Parathyroid adenoma (tissue), 2 donors: Measurements from ENCODE around the gene SAPCD1.

ENCODE experiments used
- H2AFZ ChIP-seq: fragments of 300-600 bp; sonication (generic); one replicate; pipeline ENCODE4 v1.7.0; 2017; ENCODE audit warnings: antibody characterized with exemption, mild to moderate bottlenecking
- H3K27ac ChIP-seq: fragments of 300-600 bp; sonication (generic); one replicate; pipeline ENCODE4 v1.7.0; 2017
- H3K27me3 ChIP-seq: fragments of 300-600 bp; sonication (generic); one replicate; pipeline ENCODE4 v1.7.0; 2017; ENCODE audit warnings: low read length; ENCODE audit not compliant: control insufficient read depth, insufficient read depth
- H3K36me3 ChIP-seq: fragments of 300-600 bp; sonication (generic); one replicate; pipeline ENCODE4 v1.7.0; 2017; ENCODE audit warnings: low read length; ENCODE audit not compliant: control insufficient read depth, insufficient read depth
- H3K4me1 ChIP-seq: fragments of 300-600 bp; sonication (generic); one replicate; pipeline ENCODE4 v1.7.0; 2017; ENCODE audit warnings: control low read depth
- H3K4me2 ChIP-seq: fragments of 300-600 bp; sonication (generic); one replicate; pipeline ENCODE4 v1.7.0; 2017; ENCODE audit warnings: low read length
- H3K4me3 ChIP-seq: fragments of 300-600 bp; sonication (generic); one replicate; pipeline ENCODE4 v1.7.0; 2017; ENCODE audit warnings: low read depth, low read length
- H3K79me2 ChIP-seq: fragments of 300-600 bp; sonication (generic); one replicate; pipeline ENCODE4 v1.7.0; 2017; ENCODE audit warnings: control low read depth
- H3K9ac ChIP-seq: fragments of 300-600 bp; sonication (generic); one replicate; pipeline ENCODE4 v1.7.0; 2017; ENCODE audit warnings: mild to moderate bottlenecking
- H3K9me3 ChIP-seq: fragments of 300-600 bp; sonication (generic); one replicate; pipeline ENCODE4 v1.7.0; 2017; ENCODE audit warnings: low read length; ENCODE audit not compliant: control insufficient read depth
- TF ChIP-seq, protein P1 (sequence below): fragments of 300-600 bp; sonication (generic); IDR thresholded peaks from one replicate; pipeline ENCODE4 v1.7.0; 2017; ENCODE audit warnings: antibody characterized with exemption, mild to moderate bottlenecking
- donor health status: primary hyperparathyroidism.

Gene SAPCD1

DNA sequence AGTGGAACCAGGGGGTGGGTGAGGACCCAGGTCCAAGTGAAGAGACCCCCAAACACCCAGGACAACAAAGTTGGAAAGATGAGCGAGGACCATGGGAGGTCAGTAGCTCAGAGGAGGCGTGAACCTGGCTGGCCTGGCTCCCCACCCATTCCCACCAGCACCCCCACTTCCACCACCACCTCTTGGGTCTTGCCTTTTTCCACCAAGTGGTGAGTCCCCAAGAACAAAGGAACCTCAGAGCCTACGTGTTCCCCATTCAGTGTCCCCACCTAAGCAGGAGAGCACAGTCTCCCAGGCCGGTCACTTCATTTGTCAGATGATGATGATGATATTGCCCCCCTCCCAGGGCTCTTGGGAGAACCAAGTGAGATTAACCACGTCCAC is 15.2 kb downstream of the SAPCD1 start:
- Histone ChIP-seq H3K4me2 (no peak overlapping the region), H2AFZ (no peak overlapping the region), H3K4me3 (no peak overlapping the region), H3K36me3 (no peaks in the 10 kb centered on the region), H3K9me3 (no peaks in the 10 kb centered on the region), H3K27ac (no peak overlapping the region), H3K4me1 (peaks cover 13% of the 10 kb centered on the region), H3K9ac (no peak overlapping the region), H3K27me3 (no peaks in the 10 kb centered on the region), H3K79me2 (peaks cover 2% of the 10 kb centered on the region)
- TF ChIP-seq, protein P1, sequence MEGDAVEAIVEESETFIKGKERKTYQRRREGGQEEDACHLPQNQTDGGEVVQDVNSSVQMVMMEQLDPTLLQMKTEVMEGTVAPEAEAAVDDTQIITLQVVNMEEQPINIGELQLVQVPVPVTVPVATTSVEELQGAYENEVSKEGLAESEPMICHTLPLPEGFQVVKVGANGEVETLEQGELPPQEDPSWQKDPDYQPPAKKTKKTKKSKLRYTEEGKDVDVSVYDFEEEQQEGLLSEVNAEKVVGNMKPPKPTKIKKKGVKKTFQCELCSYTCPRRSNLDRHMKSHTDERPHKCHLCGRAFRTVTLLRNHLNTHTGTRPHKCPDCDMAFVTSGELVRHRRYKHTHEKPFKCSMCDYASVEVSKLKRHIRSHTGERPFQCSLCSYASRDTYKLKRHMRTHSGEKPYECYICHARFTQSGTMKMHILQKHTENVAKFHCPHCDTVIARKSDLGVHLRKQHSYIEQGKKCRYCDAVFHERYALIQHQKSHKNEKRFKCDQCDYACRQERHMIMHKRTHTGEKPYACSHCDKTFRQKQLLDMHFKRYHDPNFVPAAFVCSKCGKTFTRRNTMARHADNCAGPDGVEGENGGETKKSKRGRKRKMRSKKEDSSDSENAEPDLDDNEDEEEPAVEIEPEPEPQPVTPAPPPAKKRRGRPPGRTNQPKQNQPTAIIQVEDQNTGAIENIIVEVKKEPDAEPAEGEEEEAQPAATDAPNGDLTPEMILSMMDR, result no peak

DNA sequence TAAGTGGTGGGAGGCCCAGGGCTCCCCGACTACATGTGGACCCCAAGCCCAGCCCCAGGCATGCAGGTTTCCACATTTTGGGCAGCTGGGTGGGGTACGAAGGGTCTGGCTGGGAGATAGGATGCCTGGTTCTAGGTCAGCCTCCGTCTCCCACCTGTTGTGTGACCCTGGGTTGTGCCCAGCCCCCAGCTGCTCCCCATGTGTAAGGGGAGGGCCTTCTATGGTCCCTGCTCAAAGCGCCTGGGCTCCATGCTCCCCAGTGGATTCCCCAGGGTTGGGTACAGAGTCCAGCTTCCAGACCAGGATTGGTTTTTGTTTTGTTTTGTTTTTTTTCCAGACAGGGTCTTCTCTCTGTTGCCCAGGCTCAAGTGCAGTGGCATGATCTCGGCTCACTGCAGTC is 15.7 kb downstream of the SAPCD1 start:
- Histone ChIP-seq H3K27ac (no peak overlapping the region), H2AFZ (no peak overlapping the region), H3K4me1 (peaks cover 13% of the 10 kb centered on the region), H3K9me3 (no peaks in the 10 kb centered on the region), H3K4me2 (no peak overlapping the region), H3K9ac (no peak overlapping the region), H3K27me3 (no peaks in the 10 kb centered on the region), H3K36me3 (no peaks in the 10 kb centered on the region), H3K79me2 (peaks cover 2% of the 10 kb centered on the region), H3K4me3 (no peak overlapping the region)
- TF ChIP-seq, protein P1, result no peak

DNA sequence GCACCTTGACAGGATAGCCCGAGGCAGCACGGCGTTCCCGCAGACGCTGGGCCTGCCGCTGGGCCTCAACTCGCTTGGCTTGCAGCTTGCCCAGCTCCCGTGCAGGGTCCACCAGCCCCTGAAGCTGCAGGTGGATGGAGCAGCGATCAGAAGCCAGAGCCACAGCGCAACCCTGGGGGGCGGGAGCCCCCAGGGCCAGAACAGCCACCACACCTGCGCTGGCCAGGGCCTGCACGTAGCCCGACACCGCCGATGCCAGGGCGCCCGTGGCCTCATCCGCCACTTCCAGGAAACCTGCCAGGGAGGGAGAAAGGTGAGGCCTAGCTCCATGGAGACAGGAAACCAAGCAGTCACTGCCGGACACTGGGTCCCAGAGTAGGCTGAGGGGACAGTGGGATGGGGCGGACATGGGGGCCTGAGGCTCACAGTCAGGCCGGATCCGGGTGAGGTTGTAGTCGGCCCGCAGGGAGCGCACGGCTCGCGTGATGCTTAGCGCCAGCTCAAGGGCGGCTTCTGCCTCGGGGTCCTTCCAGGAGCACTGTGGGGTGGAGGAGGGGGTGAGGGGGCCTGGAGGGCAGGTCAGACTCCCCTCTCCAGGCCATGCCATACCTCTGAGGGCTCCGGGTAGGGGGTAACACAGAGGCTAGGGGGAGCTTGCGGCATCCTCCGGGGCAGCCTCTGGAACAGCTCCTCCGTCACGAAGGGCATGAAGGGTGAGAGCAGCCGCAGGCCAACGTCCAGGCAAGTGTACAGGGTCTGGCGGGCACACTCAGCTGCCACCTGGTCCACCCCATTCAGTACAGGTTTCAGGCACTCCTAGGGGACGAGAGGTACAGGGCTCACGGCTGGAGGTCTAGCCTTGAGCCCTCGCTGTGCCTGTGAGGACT is 16.8 kb downstream of the SAPCD1 start:
- TF ChIP-seq, protein P1, result no peak
- Histone ChIP-seq H3K9me3 (no peaks in the 10 kb centered on the region), H3K27me3 (no peaks in the 10 kb centered on the region), H3K27ac (no peak overlapping the region), H3K4me1 (peaks cover 13% of the 10 kb centered on the region), H2AFZ (no peak overlapping the region), H3K4me2 (no peak overlapping the region), H3K79me2 (no peaks in the 10 kb centered on the region), H3K4me3 (no peak overlapping the region), H3K36me3 (no peaks in the 10 kb centered on the region), H3K9ac (no peak overlapping the region)

DNA sequence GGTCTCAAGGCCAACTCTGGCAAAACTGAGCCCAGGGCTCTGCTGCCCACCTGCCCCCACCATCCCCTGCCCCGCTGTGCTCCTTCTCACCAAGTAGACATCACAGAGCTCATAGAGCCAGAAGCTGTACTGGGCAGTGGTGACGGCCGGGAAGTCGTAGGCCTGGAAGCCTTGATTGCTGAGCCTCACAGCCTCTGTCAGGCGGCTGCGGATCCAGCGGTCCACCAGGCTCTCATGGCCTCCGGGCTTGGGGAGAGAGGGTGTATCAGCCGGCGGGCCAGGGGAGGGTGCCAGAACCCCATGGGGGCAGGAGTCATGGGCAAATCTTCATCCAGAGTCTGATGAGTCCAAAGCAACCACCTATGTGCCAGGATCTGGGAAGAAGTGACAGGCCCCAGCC is 17.5 kb downstream of the SAPCD1 start:
- no peak overlapping the region for H3K4me3 ChIP-seq
- TF ChIP-seq, protein P1, result no peak
- H2AFZ ChIP-seq, result no peak overlapping the region
- H3K9me3 ChIP-seq, result no peaks in the 10 kb centered on the region
- H3K27me3 ChIP-seq, result no peaks in the 10 kb centered on the region
- peaks cover 13% of the 10 kb centered on the region for H3K4me1 ChIP-seq
- no peak overlapping the region for H3K4me2 ChIP-seq
- H3K27ac ChIP-seq, result no peak overlapping the region
- H3K36me3 ChIP-seq, result no peaks in the 10 kb centered on the region
- H3K9ac ChIP-seq, result no peak overlapping the region
- peaks cover 3% of the 10 kb centered on the region for H3K79me2 ChIP-seq
